Smooth muscle cell of the umbilical artery (primary cell): ENCODE measurements around the gene SNAPIN. TPM values are rescaled to one million over a fixed set of nuclear protein-coding genes. Genes with fewer than 3 reads are reported as not detected.

Experiments used
- total RNA-seq: library from RNA; depleted of rRNA; stranded (reverse); fragments of >200 nt; gene quantifications from 2 replicates; pipeline ENCODE4 v1.2.3, GENCODE V29; 2014

SNAPIN gene, protein sequence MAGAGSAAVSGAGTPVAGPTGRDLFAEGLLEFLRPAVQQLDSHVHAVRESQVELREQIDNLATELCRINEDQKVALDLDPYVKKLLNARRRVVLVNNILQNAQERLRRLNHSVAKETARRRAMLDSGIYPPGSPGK
- total RNA-seq: 36.3 and 51.4 TPM in 2 replicates

DNA sequence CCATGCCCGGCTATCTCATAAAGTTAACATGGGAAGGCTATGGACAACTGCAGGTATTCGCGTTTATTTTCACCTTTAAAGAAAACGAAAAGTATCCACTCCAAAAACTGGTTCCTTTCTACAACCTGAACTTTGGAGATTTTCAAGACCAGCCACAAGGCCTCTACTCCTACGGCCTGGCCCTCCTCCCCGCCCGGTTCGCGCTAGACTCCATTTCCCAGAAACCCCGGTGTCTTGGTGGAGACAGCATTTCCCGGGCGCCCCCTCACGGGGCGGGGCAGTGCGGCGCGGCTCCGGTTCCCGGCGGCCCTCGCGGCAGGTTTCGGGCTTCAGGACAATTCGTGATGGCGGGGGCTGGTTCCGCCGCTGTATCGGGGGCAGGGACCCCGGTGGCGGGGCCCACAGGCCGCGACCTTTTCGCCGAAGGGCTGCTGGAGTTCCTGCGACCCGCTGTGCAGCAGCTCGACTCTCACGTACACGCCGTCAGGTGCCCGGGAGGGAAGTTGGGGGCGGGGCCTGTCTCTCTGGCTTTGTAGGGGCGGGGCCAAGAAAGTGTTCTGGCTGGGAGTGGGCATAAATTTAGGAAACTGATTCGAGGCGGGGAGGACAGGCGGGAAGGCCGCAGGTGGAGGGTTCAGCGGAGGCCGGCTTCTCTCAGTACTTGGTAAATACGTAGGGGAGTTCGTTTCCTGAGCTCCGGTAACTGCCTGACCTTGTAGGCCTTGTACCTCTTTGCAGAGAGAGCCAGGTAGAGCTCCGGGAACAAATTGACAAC, at the start of gene SNAPIN:
TSS of gene SNAPIN (plus strand) at position 304 of the 775 bp plus-strand sequence. CDS start at position 345, 41 bp downstream.

DNA sequence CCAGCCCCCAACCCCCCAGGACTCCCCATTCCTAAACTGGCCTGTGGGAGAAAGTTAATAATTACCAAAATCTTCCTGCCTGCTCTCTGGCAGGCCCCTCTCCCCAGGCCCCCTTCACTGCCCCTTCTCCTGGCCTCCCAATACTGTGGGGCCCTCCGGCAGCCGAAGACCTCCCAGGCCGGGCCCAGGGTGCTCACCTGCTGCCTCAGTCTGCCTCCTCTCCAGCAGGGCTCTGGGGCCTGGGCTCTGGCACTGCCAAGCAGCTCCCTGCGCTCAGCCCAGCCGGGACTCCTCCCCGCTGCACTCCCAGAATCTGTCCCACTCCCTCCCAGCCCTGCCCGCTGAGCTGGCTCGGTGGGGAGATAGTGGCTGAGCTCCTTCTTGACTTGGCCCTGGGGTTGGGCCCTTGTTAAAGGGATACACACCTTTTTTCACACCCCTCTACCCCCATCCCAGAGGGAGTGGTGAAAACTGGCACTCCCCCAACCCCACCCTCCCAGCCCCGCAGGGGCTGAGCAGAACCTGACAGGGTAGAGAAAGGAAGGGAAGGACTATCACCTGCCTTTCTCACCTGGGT, 45.7 kb upstream of the SNAPIN start, which contains the start of gene S100A16:
TSS of gene S100A16 (minus strand) at position 383 of the 577 bp plus-strand sequence. CDS start 4,986 bp downstream, outside the sequence.

DNA sequence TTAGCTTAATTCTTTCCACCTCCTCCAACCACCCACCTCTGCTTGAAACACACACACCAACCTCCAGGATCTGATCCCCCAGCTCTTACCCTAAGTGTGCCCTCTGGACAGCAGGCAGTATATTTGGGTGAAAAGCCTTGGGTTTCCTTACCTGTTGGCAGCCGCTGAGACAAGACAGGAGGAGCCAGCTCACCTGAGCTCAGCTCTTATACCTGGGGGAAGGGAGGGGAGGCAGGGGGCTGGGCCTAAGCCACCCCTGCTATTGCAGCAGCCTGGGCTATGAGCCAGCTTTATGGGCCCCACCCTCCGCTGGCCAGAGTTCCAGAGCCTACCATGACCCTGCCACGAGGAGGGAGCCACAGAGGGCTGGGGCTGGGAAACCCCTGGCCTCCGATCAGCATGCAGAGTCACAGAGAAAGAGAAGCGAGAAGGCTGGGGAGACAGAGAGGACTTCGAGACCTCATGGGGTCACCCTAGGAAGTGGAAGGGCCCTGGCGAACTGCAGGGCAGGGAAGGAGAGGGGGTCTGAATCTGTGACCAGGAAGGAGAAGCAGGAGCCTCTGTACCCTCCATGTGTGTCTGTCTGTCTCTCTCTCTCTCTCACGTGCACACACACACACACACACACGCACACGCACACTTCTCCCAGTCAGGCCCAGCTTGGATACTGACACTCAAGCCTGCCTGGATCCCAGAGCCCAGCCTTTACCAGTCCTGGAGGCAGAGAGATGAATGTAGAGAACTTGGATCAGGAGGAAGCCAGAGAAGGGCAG, 42.2 kb upstream of the SNAPIN start, which contains the start of gene S100A14:
TSS of gene S100A14 (minus strand) at position 182 of the 773 bp plus-strand sequence. CDS start 467 bp downstream, outside the sequence.

DNA sequence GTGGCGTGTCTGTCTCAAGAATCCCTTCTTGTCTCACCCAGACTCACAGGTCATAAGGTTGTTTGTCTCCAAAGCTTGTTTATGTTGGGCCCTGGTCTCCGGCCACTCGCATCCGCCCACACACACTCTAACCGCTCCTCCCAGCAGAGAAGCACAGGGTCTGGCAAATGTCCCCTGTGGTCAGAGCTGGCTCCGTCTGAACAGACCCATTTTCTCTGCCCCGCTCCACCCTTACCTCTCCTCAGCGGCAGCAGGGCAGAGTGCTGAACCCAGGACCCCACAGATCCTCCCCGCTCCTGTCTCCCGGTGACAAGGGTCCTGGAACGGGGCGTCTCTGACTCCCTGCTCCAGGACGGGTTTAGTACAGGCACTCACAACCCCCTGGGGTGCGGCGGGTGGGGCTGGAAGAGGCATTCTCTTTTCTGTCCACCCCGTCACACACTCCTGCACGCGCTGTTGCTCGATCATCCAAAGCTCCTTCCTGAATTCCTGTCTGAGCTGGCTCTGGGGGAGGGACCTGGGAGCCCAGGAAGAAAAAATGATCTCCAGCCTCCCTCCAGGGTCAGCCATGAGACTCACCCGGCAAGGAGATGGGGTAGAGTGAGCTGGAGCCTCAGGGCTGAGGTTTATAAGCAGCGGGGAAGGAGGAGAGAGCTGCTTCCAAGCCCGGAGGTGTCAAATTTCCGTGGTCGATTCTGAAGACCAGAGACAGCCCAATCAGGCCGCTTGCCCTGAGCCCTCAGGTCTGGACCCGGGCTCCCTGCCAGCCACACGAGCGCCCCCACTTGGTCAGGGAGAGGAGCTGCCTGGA, 31.4 kb upstream of the SNAPIN start, which contains the start of gene S100A13:
TSS of gene S100A13 (minus strand) at position 602 of the 811 bp plus-strand sequence. CDS start 1,033 bp downstream, outside the sequence.

DNA sequence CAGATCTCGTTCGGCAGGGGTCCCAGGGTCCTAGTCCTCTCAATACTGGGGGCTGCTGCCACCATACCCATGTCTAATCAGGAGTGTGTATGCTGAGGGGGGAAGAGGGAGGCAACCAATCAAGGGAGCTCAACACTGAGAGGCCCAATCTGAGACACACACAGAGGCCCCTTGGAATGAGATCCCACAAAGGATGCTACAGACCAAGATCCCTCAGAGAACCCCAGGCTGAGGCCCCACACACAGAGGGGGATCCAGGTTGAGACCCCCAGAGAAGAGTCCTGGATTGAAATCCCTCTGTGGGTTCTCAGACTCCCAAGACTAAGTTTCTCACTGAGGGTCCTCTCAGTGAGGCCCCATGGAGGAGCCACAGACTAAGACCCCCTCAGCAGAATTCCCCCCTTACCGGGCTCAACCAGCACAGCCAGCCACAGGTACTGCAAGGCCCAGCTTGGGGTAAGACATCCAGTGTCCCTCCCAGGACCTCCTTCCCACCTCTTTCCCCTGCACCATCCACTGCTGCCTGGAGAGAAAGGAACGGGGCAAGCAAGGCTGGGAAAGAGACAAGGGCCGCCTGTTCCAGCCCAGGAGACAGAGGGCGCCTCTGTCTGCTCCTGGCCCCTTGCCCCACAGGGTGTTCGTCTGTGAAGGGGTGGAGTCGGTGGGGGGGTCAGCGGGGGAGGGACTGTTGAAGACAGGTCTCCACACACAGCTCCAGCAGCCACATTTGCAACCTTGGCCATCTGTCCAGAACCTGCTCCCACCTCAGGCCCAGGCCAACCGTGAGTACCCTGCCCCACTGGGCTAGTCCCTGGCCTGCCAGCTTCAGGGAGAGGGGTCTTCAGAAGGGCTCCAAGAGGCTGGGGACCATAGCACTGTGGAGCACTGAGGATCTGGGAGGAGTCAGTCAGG, 30.5 kb upstream of the SNAPIN start, which contains the start of gene S100A1:
TSS of gene S100A1 (plus strand) at position 720 of the 912 bp plus-strand sequence. CDS start 2,088 bp downstream, outside the sequence.

DNA sequence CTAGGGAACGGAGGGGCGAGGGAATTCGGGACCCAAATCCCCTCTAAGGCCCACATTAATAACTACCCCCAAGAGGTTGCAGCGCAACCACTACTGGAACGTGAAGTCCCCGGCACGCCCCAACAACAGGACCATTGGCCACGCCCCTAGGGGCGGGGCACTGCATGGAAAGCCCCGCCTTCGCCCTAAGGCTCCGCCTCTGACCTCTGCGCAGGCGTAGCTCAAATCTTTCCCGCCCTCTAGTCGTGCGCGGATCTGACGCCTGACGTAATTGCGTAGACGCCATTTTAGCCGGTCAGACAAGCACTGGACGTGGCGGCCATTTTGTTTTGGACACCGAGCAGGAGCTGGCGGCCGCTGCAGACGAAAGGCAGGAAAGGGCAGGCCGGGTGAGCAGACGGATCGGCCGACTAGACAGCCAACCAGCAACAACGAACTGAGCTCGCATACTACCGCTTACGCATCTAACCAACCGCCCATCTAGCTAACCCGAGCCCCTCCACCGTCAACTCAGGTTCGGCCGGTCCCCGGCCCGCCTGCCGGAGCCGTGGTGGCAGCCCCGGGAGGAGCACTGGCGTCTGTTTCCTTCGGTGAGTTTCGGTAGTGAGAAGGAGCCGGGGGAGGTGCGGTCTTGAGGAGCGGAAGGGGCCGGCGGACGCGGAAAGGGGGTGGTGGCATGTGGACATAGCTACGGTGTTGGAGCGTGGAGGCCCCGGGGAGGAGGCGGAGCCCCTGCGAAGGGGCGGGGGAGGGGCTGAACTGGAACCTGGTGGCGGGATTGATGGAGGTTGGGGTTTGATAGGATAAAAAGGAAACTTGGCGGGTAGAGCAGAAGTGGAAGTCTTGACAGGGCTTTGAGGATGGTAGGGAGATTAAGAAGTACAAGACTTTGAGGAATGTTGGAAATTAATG, 24.5 kb upstream of the SNAPIN start, which contains the start of gene CHTOP:
TSS of gene CHTOP (plus strand) at position 313 of the 912 bp plus-strand sequence. CDS start 2,523 bp downstream, outside the sequence.

DNA sequence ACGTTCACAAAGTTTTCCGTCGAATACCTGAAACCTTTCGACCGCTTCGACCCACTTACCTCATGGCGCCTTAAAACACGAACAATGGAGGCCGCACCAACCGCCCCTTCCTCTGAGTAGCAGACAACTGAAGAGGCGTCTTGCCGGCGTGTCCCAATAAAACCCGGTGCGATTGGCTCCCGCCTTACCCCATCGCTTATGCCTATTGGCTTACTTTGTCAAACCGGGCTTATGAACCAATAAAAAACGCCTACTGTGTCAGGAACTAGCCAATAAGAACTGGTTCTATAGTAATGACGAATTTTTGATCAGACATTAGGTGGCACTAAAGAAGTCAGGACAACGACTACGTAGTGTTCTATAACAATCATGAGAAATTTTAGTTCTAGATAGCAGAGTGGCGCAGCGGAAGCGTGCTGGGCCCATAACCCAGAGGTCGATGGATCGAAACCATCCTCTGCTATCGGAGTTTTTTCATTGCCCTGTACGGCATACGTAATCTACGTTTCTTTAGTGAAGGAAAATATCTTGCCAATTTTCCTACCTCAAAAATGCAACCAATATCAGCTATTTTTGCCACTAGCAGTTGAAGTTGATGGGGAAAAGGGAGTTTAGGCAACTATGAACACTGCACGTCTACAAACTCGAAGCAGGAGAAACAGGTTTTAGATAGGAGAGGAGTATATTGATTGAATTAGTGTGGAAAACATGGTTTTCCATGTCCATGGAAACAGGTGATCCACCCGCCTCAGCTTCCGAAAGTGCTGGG, 12.5 kb downstream of the SNAPIN start, which contains the start of gene ILF2:
TSS of gene ILF2 (minus strand) at position 135 of the 769 bp plus-strand sequence. CDS start at position 64, 71 bp downstream.

DNA sequence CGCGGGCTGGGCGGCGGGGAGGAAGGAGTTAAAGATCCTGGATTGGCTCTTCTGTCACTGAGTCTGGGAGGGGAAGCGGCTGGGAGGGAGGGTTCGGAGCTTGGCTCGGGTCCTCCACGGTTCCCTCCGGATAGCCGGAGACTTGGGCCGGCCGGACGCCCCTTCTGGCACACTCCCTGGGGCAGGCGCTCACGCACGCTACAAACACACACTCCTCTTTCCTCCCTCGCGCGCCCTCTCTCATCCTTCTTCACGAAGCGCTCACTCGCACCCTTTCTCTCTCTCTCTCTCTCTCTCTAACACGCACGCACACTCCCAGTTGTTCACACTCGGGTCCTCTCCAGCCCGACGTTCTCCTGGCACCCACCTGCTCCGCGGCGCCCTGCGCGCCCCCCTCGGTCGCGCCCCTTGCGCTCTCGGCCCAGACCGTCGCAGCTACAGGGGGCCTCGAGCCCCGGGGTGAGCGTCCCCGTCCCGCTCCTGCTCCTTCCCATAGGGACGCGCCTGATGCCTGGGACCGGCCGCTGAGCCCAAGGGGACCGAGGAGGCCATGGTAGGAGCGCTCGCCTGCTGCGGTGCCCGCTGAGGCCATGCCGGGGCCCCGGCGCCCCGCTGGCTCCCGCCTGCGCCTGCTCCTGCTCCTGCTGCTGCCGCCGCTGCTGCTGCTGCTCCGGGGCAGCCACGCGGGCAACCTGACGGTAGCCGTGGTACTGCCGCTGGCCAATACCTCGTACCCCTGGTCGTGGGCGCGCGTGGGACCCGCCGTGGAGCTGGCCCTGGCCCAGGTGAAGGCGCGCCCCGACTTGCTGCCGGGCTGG, 20.2 kb downstream of the SNAPIN start, which contains the start of gene NPR1:
TSS of gene NPR1 (plus strand) at position 170 of the 818 bp plus-strand sequence. CDS start at position 591, 421 bp downstream.

Other genes starting within 250 kb of the SNAPIN start
- not detected in 2 replicates for gene S100A7A, start 242.2 kb upstream of the SNAPIN start, total RNA-seq
- not detected in 2 replicates for gene S100A7, start 198.1 kb upstream of the SNAPIN start, total RNA-seq
- gene S100A6, start 122.7 kb upstream of the SNAPIN start, total RNA-seq: 237 and 536 TPM in 2 replicates
- not detected in 2 replicates for gene S100A5, start 117.8 kb upstream of the SNAPIN start, total RNA-seq
- 6.1 and 6.5 TPM in 2 replicates for gene S100A4, start 112.9 kb upstream of the SNAPIN start, total RNA-seq
- gene S100A3, start 109.4 kb upstream of the SNAPIN start, total RNA-seq: 0.59 and 1.4 TPM in 2 replicates
- 0.59 and 1.4 TPM in 2 replicates for gene S100A2, start 92.9 kb upstream of the SNAPIN start, total RNA-seq
- gene S100A16, start 45.6 kb upstream of the SNAPIN start, total RNA-seq: 146 and 351 TPM in 2 replicates
- not detected in 2 replicates for gene S100A14, start 42.4 kb upstream of the SNAPIN start, total RNA-seq
- 56.3 and 76.0 TPM in 2 replicates for gene S100A13, start 31.2 kb upstream of the SNAPIN start, total RNA-seq
- gene S100A1, start 30.3 kb upstream of the SNAPIN start, total RNA-seq: under 0.01 TPM in 1 of 2 replicates, not detected in the other
- gene CHTOP, start 24.6 kb upstream of the SNAPIN start, total RNA-seq: 26.7 and 31.8 TPM in 2 replicates
- 166 and 199 TPM in 2 replicates for gene ILF2, start 12.3 kb downstream of the SNAPIN start, total RNA-seq
- under 0.01 and 0.05 TPM in 2 replicates for gene NPR1, start 20.0 kb downstream of the SNAPIN start, total RNA-seq
- 34.1 and 55.4 TPM in 2 replicates for gene INTS3, start 69.3 kb downstream of the SNAPIN start, total RNA-seq
- gene SLC27A3, start 116.7 kb downstream of the SNAPIN start, total RNA-seq: 4.5 and 4.8 TPM in 2 replicates